GM19328 (cell line): ENCODE measurements around the gene ZKSCAN2.
A peak's percentile ranks its signal among the peaks of the same experiment; 100 is the strongest.

Experiments
- ATAC-seq: cut with Tn5 transposase; IDR thresholded peaks from one replicate; pipeline ENCODE4 v1.9.1; 2021; ENCODE audit warnings: mild to moderate bottlenecking, moderate library complexity; ENCODE audit not compliant: unreplicated experiment

ZKSCAN2 gene

DNA sequence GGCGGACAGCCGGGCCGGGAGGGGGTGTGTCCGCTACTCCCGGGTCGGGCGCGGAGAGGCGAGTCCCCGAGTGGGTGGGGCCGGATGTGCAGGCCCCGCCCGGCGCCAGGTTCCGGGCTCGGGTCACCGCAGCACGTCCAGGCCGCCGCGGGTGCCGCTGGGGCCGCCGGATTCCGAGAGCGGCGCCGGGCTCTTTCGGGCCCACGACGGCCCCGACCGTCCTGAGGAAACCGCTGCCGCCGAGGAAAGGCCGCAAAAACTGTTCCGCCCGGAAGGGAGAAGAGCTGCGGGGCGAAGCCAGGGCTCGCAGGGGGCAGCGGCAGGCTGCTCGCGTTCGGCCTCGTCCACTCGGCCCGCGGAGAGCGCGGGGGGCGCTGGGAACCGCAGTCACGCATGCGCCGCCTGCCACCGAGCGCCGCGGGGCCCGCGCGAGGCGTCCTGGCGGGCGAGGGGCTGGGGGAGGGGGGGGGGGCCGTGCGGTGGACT, at the start of gene ZKSCAN2:
TSS of gene ZKSCAN2 (minus strand) at position 376 of the 486 bp plus-strand sequence. CDS start 718 bp downstream, outside the sequence.
- peak; percentile 82 for ATAC-seq

DNA sequence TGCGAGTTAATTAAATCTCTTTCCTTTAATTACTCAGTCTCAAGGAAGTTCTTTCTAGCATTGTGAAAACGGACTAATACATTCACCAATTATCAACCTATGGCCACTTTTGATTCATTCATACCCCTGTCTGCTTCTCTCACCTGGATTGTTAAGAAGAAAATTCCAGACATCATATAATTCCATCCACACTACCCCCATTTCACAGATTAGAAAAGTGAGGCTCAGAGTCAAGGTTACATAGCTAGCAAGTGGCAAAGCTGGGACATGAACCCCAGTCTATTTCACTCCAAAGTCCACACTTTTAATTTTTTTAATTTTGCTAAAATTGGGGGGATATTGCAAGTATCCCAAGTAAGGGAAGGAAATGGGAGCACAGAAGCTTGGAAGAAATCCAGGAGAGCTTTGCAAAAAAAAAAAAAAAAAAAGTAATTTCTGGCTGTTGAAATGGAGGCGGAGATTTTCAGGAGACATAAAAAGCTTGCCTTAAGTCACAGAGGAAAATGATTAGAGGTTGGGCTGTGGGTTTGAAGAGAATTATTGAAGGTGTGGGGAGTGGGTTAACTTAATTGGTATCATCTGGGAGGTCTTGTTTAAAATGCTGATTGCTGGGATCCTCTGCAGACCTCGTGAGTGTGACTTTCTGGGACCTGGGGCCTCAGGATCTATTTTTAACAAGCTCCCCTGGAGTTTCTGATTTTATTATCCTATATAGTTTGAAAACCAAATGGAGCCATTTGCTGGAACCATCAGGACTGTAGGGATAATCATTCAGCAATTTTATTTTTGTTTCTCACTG, 42.3 kb upstream of the ZKSCAN2 start:
- ATAC-seq, result no peak

DNA sequence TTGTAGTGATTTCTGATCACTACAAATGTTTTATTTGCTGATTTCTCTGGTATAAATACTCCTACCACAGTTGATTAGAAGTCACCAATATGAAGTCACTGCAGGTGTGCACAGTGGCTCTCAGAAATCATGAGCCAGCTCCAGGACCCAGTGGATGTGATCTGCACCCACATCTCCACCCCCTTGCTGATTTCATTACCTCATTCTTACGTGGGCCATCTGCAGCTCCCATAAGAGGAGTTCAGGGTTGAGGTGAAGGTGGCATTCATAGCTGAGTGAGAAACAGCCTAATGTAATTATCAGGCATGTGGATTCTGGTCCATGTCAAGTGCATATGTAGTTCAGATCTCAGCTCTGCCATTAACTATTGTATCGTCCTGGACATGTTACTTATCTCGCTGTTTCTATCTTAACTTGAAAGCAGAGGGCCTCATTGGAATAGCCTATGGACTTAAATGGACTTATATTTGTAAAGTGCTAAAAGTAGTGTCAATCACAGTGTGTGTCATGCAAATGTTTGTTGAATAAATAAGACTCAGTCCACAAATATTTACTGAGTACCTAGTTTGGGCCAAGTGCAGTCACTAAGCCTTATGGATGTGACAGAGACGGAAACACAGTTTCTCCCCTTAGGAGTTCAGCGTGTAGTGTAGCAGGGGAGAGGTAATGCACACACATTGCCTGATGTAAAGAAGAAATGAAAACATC, 40.7 kb upstream of the ZKSCAN2 start:
- ATAC-seq, result no peak

DNA sequence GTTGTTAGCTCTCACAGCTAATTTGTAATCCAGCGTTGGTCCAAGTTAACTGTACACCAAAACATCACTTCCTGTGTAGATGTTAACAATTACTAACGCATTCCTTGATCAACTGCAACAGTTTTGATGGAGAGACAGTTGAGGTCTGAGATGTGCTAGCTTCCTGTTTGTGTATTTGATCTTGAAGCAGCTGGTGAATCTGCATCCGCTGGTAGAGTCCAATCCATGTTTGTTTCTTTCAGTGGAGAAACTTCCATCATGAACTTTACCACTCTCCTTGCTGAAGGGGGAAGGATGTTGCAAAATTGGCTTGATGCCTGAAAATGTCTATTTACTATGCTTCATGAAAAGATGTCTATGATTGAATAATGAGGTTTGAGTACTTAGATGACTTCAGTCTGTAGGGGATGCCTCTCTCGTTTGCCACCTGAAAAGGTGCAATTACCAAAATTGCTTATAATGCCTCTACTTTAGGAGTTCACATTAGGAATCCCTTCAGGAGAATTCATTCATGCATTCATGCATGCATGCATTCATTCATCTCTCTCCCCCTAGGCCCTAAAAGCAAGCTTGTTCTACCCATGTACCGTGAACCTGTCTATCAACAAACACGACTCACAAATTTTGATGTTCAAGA, 39.6 kb upstream of the ZKSCAN2 start:
- ATAC-seq, result no peak

DNA sequence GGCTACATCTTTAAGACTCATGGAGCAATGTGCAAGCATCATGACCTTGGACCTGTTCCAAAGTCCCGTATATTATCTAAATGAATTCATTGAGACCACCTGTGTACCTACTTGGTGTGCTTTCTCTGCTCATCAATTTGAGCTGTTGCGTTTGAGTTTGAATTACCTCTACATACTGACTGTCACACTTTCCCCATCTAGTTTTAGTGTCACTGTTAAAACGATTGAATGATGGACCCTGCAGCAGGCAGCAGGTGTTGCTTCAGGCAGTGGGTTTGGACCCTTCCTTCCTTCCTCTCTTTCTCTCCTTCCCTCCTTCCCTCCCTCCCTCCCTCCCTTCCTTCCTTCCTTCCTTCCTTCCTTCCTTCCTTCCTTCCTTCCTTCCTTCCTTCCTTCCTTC, 33.9 kb upstream of the ZKSCAN2 start:
- ATAC-seq, result no peak

DNA sequence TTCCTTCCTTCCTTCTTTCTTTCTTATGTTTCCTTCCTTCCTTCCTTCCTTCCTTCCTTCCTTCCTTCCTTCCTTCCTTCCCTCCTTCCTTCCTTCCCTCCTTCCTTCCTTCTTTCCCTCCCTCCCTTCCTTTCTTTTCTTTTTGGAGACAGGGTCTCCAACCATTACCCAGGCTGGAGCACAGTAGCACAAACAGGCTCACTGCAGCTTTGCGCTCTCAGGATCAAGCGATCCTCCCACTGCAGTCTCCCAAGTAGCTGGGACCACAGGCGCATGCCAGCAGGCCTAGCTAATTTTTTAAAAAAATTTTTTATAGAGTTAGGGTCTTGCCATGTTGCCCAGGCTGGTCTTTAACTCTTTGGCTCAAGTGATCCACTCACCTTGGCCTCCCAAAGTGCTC, 31.8 kb upstream of the ZKSCAN2 start:
- no peak for ATAC-seq

DNA sequence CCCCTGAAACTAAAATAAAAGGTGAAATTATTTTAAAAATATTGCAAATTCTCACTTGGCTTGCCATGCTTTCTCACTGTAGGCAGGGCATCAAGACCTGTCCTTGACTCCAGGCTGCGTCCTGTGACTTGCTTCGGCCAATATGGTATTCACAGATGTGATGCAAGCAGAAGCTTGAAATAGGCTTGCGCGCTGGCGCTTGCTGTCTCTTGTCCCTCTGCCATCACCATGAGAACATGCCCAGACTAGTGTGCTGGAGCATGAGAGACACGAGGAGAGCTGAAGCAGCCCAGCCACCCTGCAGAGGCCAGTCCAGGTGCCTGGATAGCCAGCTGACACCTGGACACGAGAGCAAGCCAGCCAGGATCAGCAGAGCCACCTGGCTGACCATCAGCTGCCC, 21.8 kb upstream of the ZKSCAN2 start:
- ATAC-seq, result no peak

DNA sequence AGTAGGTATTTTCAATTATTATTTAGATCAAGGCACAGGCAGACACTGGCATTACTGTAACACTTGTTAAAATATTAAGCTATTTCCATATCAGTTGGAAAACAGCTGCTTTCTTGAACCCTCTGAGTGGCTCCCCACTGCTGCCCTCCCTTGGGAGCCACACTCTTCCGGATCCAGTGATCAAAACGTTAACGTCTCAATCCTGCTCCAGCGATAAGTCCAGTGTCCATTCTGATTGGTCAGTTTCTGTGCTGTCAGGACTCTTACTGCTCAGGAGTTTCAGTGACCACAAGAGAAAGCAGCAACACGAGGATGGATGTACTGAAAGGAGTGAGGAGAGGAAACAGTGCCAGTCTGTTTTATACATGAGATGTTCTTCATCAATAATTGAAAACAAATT, 13.8 kb upstream of the ZKSCAN2 start:
- no peak for ATAC-seq

DNA sequence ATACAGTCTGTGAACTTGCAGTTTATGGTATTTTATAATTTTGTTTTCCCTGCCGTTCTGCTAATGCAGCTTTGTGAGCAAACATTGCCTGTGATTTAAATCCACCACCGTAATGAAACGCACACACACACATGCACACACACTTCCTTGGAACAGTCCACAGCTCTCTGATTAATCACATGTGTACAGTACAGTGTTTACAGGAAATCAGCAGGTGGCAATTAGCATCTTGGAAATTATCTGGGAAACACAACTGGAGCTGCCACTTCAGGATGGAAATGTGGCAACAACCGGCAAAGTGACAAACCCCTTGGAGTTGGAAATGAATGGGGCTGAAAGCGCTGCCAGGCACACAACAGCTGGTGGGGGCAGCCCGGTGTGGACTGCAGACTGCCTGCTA, 12.9 kb upstream of the ZKSCAN2 start:
- ATAC-seq, result no peak

DNA sequence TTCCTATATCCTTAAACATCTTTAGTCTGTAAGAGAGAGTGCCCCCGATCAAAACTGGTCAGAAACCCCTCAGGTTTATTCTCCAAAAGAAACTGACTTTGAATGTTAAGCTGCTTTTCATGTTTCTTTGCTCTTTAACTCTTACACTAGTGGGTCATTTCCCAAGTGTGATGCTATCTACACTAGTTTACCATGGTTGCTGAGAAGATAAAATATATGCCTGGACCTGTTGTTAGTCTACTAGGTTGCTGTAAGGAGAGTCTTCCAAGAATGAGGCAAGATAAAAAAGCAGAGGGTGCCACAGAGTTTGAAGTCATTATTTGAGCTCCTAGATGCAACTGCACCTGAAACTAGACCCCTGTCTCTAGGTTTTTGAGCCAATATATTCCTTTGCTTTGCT, 12.2 kb upstream of the ZKSCAN2 start:
- ATAC-seq, result no peak

DNA sequence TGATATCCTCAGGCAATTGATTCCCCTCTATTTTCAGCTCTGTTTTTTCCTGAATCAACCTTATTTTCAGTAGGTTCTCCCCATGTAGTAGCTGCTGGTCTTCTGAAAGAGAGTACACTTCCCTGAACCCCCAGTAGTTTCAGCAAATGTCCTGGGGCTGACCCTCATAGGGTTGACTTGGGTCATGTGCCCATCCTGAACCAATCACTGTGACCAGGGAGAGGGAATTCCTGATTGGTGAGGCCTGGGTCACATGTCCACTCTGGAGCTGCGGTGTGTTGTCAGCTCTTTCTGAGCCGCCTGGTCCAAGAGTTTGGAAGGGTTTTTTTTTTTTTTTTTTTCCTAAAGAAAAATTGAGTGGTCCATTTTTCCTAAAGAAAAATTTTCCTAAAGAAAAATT, 8.3 kb upstream of the ZKSCAN2 start:
- no peak for ATAC-seq

DNA sequence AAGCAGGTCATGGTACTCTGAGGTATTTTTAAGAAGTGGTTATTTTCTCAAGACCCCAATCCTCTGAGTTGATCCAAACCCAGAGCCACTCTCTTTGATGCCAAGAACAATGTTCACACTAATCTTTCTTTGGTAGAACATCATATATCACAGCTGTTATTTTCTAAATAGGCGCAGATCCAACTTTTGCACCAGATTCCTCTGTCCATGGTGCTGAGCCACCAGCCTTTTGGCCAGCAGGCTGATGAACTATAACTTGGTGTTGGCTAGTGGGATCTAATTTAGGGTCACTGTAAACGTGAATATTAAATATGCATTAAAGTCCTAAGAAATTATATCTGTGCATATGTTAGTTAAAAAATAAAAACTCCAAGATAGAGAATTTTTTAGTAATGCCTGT, 7.0 kb upstream of the ZKSCAN2 start:
- no peak for ATAC-seq

DNA sequence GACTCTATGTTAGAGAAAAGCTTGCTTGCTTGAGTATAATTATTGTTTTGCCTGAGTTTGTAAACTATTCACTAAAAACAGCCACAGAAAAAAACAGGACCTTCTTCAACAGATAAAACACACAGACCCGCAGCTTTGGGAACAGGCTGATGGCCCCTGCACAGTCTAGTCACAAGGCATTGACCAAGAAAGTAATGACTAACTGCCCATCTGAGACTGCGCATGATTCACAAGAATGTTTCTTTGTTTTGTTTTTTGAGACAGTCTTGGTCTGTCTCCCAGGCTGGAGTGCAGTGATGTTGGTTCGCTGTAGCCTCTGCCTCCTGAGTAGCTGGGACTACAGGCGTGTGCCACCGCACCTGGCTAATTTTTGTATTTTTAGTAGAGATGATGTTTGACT, 2.8 kb upstream of the ZKSCAN2 start:
- no peak for ATAC-seq

DNA sequence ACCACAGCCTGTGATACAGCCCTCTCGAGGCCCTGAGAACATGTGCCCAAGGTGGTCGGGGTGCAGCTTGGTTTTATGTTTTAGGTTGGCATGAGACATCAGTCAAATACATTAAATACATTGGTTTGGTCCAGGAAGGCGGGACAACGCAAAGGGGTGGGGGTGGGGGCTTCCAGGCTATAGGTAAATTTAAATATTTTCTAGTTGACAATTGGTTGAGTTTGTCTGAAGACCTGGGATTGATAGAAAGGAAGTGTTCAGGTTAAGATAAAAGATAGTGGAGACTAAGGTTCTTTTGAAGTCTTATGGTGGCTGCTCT, 1.2 kb upstream of the ZKSCAN2 start:
- ATAC-seq, result no peak

DNA sequence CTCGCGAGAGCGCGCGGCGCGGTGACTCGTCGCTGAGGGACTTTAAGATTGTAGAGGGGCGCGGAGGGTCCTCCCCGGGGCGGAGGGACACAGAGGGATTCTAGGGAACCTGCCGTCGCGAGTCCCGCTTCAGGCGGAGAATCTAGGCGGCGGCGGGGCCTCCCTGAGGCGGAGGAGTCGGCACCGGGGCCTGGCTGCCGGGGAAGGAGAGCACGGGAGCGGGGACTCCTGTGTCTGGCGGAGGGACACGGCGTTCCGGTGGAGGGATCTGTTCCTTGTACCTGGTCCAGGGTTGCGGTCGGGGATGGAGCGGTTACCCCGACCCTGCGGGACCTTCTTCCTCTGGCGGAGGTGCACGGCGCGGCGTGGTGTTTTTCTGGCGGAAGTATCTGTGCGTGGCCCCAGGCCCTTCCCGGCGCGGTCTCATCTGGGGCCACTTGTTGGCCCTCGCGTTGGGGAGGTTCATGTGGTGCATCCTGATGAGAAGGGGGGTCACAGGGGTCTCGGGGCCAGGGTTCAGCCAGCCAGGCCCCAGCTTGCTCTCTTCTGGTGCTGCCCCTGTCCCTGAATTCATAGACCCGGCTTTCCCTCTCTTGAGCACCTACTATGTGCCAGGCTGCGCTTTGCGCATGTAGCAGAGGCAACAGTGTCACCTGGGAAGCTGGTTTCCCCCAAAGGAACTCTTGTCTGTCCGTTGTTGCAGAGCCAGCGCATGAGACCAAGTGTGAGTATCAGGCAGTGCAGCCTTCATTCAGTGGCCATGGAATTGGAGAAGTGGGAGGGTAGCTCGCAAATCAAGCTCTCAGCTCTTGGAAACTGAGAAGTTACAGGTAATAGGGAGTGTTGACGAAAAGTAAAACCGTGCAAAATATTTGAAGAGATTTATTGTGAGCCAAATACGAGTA, 563 bp upstream of the ZKSCAN2 start:
- ATAC-seq, result peak; percentile 33

DNA sequence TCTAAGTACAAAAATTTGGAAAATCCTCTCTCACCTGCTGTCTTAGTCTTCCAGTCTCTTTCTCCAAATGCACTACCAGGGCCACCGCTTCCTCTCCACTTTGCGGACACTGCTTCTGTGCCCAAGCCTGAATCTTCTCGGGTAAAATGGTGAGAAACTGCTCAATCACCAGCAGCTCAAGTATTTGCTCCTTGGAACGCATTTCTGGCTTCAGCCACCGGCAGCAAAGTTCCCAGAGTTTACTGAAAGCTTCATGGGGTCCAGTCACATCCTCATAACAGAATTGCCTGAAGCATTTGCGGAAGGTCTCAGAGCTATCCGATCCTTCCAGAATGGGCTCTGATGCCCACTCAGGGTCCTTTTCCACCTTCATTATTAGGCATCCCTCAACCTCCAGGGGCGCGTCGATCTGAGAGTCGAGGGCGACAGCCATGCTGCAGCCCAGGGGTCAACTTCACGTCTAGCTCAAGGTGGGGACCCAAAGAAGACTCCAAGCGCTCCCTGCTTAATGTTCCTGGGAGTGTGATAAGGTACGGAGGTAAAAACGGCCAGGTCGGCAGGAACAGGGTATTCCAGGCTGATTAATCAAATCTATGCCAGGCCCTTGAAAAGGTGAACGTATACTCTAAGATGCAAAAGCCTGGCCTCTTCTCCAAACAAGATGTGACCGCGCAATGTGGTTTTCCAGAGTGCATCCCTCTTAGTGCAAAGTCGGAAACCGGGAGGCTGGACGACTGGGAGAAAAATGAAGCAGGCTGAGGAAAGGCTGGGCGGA, 763 bp downstream of the ZKSCAN2 start:
- ATAC-seq, result no peak

DNA sequence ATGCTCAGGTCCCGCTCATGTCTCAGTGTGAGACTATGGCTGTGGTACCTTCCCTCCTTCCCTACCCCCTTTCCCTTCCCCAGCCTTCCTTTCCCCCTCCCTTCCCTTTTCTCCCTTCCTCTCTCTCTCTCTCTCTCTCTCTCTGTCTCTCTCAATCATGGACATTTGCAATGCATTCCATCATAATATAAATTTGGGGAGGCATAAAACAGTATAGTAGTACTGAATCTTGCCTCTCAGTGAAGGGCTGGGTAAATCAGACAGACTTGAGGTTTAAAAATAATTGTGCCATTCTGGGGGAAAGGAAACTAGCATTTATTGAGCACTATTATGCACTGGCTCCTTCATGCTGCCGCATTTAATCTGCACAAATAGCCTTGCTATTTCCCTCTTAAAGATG, 4.3 kb downstream of the ZKSCAN2 start:
- ATAC-seq, result no peak

DNA sequence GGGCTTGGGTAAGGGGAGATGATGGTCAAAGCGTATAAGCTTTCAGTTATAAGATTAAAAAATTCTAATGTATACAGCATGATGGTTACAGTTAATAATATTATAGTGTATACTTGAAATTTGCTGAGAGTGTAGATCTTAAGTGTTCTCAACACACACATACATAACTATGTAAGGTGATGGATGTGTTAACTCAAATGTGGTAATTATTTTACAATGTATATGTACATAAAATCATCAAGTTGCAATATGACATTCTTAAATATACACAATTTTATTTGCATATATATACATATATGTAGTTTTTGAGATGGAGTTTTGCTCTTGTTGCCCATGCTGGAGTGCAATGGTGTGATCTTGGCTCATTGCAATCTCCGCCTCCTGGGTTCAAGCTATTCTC, 7.2 kb downstream of the ZKSCAN2 start:
- no peak for ATAC-seq

DNA sequence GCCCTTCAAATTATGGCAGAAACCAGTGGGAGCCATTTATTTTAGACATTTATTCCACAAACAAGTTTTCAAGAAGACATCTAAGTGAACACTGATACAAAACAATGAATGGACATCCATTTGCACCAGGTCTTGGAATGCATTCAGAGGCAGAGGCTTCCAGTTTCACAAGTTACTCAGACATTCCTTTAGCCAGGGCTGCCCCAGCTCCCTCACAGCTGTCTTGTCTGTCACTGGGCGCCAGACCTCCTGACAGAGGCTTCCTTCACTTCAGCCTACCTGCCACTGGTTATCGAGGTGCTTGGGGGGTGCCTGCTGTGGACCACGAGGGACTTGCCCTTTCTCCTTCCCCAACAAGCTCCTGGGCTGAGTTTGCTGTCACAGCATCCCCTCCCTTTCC, 21.7 kb downstream of the ZKSCAN2 start:
- no peak for ATAC-seq

DNA sequence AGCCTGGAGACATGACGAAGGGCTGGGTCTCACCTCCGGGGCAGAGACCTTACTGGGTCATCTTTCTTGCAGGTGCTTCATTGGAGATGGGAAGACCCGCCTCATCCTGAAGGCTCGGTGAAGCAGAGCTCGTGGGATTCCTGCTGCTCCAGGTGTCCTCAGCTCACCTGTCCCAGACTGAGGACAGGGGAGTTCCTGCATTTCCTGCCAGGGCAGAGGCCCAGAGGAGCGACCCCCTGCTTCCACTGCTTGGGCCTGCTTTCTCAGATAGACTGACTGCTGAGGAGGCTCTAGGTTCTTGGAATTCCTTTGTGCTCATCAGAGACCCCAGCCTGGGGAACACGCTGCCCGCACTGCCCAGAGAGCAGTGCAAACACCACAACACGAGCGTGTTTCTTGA, 29.3 kb downstream of the ZKSCAN2 start:
- ATAC-seq, result no peak
